Articular chondrocyte of knee joint (primary cell): ENCODE results near the gene TMEM108. TPM values are rescaled to one million over a fixed set of nuclear protein-coding genes. Genes with fewer than 3 reads are reported as not detected.

Experiments used
- total RNA-seq: library from RNA; depleted of rRNA; stranded (reverse); fragments of >200 nt; gene quantifications from 2 replicates; pipeline ENCODE4 v1.2.3, GENCODE V29; 2012

TMEM108 gene
- total RNA-seq, result under 0.01 TPM in 1 of 2 replicates, not detected in the other

GRCh38 chr3:133038089-133038730, at the start of gene TMEM108:
TMEM108 (plus strand) TSS chr3:133038391.

GRCh38 chr3:133400006-133400515, 361.9 kb downstream of the TMEM108 start, which contains the start of gene BFSP2:
BFSP2 (plus strand) TSS chr3:133400056; CDS start chr3:133400084, 28 bp downstream.

